GM21723 (cell line): Measurements from ENCODE around the gene TRIM67.
"Not testable (repeated sequence)": the region's sequence is repeated elsewhere in the genome, so short reads cannot be mapped to it uniquely, and the experiment has no call there.

Source experiments
- ATAC-seq: cut with Tn5 transposase; IDR thresholded peaks from one replicate; pipeline ENCODE4 v1.9.1; 2021; ENCODE audit warnings: mild to moderate bottlenecking, moderate library complexity; ENCODE audit not compliant: unreplicated experiment

The TRIM67 gene

DNA sequence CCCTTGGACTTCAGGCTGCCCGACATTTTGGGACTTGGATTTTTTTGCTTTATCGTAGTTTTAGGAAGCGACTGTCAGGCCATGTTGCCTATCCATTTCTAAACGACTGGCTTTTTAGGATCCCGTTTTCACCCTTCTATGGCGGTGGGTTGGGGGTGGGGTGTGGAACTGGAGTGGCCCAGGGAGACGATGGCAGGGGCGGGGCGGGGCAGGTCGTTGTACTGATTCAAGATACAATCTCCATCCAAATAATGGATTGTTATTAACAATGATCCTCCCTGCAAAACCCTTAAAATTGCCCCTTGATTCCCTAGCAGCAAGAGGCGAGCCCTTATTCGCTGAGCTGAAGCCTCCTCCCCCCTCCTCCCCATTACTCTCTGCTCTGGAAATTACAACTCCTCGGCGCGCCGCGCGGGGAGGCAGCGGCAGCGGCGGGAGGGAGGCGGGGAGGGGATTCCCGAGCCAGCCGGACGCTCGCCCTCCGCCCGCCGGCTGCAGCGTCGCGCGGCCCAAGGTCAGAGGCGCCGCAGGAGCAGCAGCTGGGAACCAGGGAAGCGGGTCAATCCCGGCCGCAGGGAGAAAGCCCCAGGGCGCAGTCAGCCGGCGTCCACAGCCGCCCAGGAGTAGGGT lies at the start of gene TRIM67:
TRIM67 (plus strand) TSS at position 392 of the 630 bp plus-strand sequence. CDS start 912 bp downstream, outside the sequence.
- ATAC-seq, result no peak

- ATAC-seq, result no peak
These were observed 45.1 kb upstream of the TRIM67 start for GRCh38 chr1:231116738-231117137.

DNA sequence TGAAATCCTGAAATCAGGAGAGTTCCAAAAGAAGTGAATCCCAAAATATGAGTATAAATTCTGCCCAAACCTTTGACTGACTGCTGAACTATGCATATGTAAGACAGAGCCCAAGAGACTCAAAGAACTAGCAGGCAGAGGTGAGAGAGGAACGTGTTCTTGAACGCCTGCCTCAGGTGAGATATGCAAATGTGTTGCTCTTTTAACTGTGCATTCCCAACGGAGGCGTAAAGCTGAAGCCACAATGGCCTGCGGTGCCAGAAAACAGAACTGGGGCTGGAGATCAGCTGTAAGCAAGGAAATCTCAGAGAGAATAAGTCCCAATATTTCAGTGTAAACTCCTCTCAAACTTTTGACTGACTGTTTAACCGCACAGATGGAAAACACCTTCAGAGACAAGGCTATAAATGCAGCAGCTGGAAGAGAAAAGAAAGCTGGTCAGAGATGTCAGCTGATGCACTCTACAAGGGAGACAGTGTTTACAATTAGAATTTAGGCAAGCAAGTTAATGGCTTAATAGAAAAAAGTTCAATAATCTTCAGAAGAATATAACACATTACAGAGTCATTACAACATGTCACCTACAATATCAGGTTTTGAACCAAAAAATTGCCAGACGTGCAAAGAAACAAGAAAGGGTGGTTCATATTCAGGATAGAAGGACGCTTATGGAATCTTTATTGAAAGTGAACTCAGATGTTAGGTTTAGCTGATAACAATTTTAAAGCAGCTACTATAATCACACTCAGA lies 43.0 kb upstream of the TRIM67 start:
- no peak for ATAC-seq

- ATAC-seq, result no peak
These were observed 40.3 kb upstream of the TRIM67 start for GRCh38 chr1:231121533-231121932.

DNA sequence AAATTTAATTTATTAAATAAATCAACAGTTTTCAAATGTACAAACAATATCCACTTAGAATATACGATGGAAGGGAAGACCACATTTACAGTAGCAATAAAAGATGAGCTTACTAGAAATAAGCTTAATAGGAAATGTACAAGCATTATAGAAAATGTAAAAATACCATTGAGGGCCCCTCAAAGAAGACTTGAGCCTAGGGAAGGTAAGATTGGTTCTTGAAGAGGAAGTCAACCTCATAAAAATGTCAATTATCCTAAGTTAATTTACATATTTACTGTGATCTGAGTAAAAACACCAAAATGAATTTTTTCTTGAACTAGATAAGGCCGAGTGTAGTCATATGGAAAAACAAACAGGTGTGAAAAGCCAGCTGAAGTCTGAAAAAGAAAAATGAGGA lies 39.7 kb upstream of the TRIM67 start:
- ATAC-seq, result no peak

- ATAC-seq, result no peak
These were observed 37.1 kb upstream of the TRIM67 start for GRCh38 chr1:231124746-231125145.

GRCh38 chr1:231125972-231126580 lies 35.8 kb upstream of the TRIM67 start:
- ATAC-seq, result no peak

DNA sequence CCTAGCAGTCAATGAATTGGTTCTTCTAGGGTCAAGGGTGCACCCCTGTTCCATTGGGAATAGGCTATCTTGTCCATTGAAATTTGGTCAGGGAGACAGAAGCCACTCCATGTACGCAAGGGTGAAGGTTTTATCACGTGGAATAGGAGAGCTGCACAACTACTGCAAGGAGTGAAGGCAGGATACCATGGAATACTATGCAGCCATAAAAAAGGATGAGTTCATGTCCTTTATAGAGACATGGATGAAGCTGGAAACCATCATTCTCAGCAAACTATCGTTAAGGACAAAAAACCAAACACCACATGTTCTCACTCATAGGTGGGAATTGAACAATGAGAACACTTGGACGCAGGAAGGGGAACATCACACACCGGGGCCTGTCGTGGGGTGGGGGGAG lies 34.8 kb upstream of the TRIM67 start:
- ATAC-seq, result not testable (repeated sequence)

GRCh38 chr1:231128471-231128870 lies 33.4 kb upstream of the TRIM67 start:
- not testable (repeated sequence) for ATAC-seq

- no peak for ATAC-seq
These were observed 31.3 kb upstream of the TRIM67 start for GRCh38 chr1:231130544-231130943.

DNA sequence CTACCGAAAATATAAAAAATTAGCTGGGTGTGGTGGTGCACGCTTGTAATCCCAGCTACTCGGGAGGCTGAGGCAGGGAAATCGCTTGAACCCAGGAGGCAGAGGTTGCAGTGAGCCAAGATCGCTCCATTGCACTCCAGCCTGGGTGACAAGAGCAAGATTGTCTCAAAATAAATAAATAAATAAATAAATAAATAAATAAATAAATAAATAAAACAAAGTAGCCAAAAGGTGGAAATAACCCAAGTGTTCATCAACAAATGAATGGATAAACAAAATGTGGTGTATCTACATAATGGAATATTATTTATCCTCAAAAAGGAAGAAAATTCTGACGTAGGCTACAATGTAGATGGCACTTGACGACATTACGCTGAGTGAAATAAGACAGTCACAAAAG lies 29.3 kb upstream of the TRIM67 start:
- ATAC-seq, result not testable (repeated sequence)

DNA sequence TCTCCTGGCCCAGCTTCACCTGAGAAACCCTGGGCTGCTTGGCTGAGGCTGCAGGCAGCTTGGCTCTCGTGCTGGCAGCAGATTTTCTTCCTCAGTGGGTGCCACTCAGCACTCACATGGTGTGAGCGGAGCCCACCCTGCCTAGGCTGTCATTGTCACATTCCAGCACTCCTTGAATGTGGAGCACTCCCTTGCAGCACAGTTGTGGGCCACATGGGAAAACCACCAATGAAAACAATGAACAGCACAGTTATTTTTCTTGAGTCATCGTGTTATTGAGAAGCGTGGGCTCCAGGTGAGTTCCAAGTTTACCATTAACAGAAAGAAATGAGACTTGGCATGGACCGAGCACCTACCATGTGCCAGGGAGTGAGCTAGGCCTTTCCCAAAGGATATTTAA lies 27.2 kb upstream of the TRIM67 start:
- no peak for ATAC-seq

DNA sequence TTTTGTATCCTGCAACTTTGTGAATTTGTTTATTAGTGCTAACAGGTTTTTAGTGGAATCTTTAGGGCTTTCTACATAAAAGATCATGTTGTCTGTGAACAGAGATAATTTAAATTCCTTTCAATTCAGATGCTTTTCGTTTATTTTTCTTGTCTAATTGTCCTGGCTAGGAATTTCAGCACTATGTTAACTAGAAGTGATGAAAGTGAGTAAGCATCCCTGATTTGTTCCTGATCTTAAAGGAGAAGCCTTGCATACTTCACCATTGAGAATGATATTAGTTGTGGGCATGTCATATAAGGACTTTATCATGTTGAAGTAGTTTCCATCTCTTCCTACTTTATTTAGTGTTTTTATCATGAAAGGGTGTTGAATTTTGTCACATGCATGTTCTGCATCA lies 23.6 kb upstream of the TRIM67 start:
- no peak for ATAC-seq

- ATAC-seq, result no peak
These were observed 22.7 kb upstream of the TRIM67 start for GRCh38 chr1:231139125-231139649.

DNA sequence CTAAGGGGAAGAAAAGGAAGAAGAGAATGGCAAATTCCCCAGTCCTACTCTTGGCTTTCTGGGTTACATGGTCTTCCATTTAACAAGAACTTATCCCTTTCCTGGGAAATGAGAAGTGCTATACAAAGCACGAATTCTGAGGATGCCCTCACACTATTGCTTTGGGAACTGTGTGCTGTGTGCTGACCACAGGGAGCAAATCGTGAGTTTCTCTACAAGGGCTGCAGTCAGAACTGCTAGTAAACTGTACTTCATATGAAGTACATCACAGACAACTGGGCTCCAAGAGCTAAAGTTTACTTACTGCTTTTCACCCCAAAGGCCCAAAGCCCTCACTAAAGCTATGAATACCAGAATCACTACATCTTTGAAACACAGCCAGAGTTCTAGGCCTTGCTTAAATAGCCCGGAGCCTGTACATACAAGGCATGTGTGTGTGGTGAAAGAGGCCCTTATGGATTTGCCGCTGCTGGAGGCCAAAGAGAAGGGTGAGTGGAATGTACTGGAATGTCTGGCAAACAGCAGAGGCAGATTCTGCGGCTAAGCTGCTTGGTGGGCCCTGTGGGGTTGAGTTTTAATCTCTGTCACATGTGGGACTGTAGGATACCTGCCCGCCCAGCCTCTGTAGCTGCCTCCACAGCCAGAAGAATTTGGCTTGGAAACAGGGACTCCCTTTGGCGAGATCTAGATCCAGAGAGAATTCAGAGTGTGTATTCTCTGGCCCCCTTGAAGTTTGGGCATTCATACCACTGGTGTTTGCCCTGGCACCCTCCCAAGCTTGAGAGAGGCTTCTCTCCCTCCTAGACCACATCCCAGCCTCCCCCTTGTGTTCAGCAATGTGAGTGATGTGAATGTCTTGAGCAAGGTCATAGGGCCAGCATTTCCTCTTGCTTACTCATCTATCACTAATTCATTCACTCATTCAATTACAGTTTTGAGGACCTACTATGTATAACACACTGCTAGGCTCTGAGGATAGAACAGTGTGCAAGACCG lies 21.9 kb upstream of the TRIM67 start:
- ATAC-seq, result no peak

GRCh38 chr1:231144416-231145193 lies 17.3 kb upstream of the TRIM67 start:
- ATAC-seq, result no peak

GRCh38 chr1:231147896-231148295 lies 14.0 kb upstream of the TRIM67 start:
- no peak for ATAC-seq

DNA sequence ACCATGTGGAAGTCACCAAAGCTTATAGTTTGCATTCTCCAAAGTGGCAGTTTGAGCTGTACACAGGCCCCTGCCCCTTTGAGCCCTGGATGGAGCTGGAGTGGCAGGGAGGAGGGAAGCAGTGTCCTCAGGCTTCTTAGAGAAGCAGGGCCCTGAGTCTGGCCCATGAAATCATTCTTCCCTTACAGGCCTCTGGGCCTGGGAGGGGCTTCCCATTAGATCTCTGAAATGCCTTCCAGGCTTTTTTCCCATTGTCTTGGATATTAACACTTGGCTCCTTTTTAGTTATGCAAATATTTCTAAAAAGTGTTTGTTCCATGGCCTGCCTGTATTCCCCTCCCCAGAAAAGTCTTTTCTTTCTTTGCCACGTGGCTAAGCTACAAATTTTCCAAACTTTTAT lies 10.0 kb upstream of the TRIM67 start:
- ATAC-seq, result no peak

GRCh38 chr1:231153726-231154125 lies 8.1 kb upstream of the TRIM67 start:
- no peak for ATAC-seq

DNA sequence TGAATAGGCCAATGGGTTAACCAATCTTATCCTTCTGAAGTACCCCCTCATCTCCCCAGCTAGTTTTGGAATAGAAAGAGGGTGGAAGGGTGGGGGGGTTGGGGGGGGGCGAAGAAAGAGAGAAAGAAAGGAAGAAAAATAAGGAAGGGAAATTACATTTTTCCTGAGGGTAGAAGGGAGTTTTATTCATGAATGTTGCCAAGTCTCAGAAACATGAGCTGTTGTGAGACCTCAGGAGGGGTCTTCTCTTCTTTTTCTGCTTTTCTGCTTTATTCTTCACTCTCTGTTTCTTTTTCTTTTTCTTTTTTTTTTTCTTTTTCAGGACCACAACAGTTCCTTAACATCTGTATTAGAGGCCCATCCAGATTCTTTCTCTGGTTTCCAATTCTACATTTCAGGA lies 6.0 kb upstream of the TRIM67 start:
- no peak for ATAC-seq
